Pulmonary artery endothelial cell (primary cell): ENCODE results near the gene NCBP2. TPM values are rescaled to one million over a fixed set of nuclear protein-coding genes. Genes with fewer than 3 reads are reported as not detected.
"Not testable (repeated sequence)": the region's sequence is repeated elsewhere in the genome, so short reads cannot be mapped to it uniquely, and the experiment has no call there.

Source experiments
- DNase-seq: peaks from one replicate; pipeline ENCODE4 v3.0.0-alpha.2; 2011; ENCODE audit warnings: low read depth, low spot score
- total RNA-seq: library from RNA; depleted of rRNA; stranded (reverse); fragments of >200 nt; gene quantifications from 2 replicates; pipeline ENCODE4 v1.2.3, GENCODE V29; 2014

Gene NCBP2
- total RNA-seq, 1 donor from 2014 or later: 85.5 TPM

DNA sequence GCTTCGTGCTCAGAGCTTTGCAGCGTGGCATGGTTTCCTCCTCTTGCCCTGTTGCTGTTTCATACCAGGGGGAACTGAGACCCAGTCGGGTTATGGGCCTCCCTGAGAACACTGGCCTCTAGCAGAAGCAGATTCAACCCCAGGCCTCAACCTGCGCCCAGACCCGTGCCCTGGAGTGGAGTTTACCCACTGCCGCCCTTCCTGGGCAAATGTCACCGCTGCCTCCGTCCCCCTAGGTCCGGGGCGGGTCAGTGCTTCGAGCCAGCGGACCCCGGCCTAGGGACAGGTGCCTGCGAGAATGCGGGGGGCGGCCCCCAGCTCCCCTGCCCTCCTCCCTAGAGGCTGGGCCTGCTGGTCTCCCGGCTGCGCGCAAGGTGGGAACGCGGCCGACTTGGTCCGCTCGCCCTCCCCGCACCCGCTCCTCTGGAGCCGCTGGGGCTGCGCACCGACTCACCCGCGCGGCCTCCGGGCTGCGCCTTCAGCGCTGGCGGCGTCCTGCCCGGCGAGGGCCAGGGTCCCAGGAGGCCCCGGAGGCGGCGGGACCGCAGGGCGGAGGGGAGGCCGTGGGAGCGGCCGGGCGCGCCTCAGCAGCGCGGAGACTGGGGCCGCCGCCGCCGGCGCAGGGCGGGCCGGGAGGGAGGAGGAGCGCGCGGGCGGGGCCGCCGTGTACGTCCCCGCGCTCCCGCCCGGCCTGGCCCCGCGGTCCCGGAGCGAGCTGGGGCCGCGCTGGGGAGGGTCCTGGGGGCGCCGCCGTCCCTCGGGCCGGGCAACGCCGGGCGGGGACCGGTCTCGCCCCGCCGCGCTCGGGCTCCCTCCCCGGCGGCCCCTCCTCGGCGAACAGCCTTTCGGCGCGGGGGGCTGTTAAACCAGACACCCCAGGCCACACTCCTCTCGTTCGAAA is 26.2 kb upstream of the NCBP2 start, which contains the start of gene PIGZ:
Gene PIGZ, minus strand, starts transcription at position 601 of the 901 bp plus-strand sequence. CDS start 16,802 bp downstream, outside the sequence.
- DNase-seq: no peak

DNA sequence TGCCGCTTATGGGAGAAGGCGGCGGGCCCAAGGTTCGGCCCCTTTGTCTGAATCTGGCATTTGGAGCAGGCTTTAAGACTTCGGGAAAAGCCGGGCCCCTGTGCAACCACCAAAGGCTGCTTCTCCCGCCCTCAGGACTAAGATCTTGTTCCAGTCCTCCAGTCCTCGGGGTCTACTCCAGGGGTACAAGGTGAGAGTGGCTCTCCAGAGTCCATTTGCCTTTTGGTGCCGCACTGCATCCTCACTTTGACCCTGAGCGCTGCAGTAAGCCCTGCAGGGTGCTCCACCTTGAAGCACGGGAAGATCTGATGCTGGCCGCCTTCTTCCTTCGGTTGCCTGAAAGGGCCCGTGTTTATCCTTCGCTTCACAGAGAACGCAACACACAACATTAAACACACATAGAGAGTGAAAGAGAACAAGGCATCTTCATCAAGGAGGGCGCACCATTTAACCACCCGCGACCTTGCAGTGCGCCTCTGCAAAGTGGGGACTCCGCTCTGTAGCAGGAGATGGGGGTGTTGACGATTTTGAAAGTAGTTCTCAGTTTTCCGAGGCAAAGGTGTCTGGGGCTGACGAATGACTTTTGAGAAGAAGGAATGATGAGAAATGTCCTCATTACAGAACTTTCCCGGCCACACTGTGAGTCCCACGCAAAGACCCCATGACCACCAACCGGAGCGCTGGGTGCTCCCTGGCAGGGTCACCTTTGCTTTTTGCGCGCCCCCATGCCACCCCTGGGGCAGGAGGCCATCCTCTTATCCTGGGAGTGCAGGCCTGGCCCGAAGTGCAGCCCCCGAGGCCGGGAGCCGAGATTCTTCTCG is 25.3 kb upstream of the NCBP2 start:
- DNase-seq: no peak

DNA sequence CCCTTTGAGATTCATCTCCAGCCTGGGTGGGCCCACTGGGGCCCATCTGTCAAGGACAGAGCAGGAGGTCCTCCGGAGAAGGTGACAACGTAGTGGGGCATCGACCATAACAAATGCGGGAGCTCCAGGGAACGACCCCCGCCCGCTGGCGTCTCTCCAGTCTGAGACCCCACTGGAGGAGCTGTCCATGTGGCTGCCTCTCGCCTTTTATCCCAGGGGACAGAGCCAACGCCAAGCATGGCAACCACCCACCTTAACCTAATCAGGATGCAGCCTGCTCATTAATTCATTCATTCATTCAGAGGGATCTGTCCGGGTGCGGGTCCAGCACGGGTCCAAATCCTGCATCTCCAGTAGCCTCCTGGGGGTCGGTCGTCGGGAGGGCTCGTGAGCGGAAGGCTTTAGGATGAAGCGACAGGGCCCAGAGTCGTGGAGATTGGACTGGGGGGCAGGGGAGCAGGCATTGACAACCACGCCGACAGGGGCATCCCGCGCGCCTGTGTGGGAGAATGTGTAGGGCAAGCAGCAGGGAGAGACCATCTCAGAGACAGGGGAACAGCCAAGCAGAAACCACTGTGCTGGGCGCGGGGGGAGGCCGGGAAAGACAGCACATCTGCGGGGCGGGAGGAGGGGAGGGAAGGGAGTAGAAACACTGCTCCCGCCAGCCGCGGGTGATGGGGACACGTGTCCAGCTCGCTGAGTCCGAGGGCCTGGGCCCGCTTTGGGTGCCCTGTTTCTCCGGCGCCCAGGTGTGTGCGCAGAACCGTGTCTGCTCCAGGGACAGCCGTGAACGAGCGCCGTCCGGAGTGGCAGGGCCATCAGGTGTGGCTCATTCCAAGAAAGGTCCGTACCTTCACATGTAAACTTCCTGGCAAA is 24.4 kb upstream of the NCBP2 start:
- no peak for DNase-seq

DNA sequence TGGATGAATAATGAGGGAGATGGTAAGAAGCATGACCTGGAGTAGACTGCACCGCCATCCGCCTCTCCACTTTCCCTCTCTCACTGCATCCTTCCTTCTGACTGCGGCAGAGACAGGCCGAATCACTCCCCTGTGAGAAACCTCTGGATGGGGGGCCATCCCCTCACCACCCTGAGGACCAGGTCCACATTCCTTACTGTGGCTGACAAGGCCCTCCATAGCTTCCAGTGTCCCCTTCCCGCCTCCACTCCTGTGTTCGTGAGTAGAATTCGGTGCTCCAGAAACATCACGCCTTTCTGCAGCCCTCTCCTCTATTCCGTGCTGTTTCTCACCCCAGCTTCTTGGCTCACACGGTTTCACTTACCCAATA is 23.5 kb upstream of the NCBP2 start:
- no peak for DNase-seq

DNA sequence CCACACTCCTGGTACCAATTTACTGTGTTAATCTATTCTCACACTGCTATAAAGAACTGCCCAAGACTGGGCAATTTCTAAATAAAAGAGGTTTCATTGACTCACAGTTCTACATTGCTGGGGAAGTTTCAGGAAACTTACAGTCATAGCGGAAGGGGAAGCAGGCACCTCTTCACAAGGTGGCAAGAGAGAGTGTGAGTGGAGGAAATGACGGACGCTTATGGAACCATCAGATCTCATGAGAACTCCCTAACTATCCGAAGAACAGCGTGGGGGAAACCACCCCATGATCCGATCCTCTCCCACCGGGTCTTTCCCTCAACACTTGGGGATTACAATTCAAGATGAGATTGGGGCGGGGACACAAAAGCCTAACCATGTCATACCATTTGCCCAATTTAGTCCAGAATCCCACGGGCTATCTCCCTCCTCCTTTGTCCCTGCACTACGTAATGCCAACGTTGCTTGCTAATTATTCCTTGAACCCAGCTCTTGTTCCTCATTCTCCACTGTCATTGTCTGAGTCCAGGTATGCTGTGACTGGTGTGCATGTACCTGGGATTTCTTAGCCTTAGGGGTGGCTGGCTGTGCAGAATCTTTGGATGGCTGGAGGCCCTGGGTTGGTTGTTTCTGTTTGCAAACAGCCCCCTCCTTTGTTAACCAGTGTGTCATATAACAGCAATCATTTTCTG is 22.9 kb upstream of the NCBP2 start:
- no peak for DNase-seq

DNA sequence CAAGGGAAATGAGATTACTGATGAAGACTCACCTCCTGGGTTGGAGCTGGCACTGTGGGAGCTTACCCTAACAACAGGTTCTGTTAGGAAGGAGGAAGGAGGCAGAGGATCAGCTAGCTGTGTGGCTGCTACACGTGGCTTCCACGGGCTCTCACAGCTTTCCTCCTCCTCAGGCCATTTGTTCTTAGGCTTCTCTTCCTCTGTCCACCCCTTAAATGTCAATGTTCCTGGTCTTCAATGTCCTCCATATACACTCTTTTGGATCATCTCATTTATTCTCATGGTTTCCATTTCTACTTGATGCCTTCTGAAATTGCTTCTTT is 21.3 kb upstream of the NCBP2 start:
- DNase-seq: no peak

DNA sequence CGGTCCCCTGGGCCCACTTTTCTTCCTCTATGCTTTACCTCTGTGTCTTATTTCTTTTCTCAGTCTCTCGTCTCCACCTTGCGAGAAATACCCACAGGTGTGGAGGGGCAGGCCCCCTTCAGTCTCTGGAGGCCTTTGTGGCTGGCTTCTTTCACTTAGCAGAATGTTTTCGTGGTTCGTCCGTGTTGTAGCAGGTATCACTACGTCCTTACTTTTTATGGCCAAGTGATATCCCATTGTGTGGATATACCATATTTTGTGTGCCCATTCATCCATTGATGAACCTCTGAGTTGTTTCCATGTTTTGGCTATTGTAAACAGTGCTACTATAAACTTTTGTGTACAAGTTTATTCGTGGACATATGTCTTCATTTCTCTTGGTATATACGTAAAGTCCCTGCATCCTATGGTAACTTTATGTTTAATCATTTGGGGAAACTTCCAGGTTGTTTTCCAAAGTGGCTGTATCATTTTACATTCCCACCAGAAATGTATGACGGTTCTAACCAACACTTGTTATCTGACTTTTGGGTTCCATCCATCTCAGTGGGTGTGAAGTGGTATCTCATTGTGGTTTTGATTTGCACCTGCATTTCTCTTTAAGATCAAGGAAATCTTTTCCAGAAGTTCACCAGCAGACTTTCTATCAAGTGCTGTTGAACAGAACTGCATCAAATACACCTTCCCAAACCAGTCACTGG is 20.8 kb upstream of the NCBP2 start:
- no peak for DNase-seq

DNA sequence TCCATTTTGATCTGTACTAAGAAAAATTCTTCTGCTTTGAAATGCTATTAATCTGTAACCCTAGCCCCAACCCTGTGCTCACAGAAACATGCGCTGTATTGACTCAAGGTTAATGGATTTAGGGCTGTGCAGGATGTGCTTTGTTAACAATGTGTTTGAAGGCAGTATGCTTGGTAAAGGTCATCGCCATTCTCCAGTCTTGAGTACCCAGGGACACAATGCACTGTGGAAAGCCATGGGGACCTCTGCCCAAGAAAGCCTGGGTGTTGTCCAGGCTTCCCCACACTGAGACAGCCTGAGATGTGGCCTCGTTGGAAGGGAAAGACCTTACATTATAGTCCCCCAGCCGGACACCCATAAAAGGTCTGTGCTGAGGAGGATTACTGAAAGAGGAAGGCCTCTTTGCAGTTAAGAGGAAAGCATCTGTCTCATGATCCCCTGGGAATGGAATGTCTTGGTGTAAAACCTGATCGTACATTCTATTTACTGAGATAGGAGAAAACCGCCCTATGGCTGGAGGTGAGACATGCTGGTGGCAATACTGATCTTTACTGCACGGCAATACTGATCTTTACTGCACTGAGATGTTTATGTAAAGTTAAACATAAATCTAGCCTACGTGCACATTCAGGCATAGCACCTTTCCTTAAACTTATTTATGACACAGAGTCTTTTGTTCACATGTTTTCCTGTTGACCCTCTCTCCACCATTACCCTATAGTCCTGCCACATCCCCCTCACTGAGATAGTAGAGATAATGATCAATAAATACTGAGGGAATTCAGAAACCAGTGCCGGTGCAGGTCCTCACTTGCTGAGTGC is 20.0 kb upstream of the NCBP2 start:
- no peak for DNase-seq

DNA sequence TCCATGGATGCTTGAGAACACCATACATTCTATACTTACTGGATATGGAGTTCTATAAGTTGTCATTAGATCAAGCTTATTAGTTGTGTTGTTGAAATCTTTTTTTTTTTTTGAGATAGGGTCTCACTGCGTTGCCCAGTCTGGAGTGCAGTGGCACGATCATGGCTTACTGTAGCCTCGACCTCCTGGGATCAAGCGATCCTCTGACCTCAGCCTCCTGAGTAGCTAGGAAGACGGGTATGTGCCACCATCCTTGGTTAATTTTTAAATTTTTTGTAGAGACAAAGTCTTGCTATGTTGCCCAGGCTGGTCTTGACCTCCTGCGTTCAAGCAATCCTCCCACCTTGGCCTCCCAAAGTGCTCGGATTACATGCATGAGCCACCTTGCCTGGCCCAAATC is 12.5 kb upstream of the NCBP2 start:
- DNase-seq: no peak

DNA sequence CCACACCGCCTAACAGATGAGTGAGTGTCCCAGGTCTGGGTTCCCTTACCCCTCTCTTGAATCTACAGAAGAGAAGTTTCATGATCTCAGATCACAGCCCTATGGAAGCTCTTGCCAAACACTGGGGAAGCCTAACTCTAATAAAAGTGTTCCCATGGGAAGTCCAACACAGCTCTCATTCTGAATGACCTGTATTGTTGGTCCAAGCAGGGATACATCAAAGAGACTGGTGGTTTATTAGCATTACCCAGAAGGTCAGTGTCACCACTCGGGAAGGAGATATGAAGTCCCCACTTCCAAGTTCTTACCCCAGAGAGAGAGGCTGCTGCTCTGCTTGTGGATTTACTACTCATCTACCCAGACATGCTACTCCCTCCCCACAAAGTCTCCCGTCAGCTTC is 9.0 kb upstream of the NCBP2 start:
- no peak for DNase-seq

DNA sequence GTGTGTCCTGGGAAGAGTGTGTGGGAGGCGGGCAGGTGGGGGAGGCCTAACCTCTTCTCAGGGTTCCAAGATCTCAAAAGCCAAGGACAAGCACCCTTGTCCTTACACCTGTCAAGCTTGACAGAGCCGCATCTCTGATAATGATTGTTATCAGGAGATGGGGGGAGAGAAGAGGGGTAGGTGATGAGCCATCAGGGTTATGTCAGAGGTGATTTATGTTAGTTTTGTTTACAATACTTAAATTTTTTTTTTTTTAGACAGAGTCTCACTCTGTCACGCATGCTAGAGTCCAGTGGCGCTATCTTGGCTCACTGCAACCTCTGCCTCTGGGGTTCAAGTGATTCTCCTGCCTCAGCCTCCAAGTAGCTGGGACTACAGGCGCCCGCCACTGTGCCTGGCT is 7.4 kb upstream of the NCBP2 start:
- no peak for DNase-seq

DNA sequence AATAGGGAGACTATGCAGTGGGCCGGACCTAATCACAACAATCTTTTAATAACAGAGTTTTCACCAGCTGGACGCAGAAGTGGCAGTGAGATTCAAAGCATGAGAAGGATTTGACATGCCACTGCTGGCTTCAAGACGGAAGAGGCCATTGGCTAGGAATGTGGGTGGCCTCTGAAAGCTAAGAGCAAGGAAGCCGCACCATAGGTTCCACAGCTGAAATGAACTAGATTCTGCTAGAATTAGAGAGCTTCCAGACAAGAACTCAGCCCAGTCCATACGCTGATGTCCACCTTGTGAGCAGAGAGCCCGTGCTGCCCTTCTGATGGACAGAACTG is 6.9 kb upstream of the NCBP2 start:
- DNase-seq: no peak

DNA sequence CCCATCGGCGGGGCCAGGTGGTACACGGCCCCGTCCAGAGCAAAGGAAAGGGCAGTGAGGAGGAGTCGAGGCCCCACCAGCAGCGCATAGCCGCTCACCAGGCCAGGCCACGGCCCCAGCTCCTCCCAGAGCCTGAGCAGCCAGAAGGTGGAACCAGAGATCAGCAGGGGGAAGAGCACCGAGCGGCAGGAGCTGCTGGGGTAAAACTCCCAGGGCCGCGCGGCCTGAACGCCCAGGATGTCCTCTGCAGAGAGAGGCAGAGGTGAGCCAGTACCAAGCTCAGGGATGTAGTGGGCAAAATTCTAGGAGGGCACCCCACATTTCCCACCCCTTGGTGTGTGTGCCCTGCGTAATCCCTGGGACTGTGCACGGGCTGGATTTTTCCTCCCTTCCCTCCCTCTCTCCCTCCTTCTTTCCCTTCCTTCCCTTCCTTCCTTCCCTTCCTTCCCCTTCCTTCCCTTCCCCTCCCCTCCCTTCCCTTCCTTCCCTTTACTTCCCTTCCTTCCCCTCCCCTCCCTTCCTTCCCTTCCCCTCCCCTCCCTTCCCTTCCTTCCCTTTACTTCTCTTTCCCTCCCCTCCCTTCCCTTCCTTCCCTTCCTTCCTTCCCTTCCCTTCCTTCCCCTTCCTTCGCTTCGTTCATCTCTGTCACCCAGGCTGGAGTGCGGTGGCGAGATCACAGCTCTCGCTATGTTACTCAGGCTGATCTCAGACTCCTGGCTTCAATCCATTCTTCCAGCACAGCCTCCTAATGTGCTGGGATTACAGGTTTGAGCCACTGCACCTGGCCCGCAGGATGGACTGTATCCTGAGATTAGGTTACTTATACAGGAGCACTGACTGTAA is 6.3 kb upstream of the NCBP2 start:
- DNase-seq: no peak

DNA sequence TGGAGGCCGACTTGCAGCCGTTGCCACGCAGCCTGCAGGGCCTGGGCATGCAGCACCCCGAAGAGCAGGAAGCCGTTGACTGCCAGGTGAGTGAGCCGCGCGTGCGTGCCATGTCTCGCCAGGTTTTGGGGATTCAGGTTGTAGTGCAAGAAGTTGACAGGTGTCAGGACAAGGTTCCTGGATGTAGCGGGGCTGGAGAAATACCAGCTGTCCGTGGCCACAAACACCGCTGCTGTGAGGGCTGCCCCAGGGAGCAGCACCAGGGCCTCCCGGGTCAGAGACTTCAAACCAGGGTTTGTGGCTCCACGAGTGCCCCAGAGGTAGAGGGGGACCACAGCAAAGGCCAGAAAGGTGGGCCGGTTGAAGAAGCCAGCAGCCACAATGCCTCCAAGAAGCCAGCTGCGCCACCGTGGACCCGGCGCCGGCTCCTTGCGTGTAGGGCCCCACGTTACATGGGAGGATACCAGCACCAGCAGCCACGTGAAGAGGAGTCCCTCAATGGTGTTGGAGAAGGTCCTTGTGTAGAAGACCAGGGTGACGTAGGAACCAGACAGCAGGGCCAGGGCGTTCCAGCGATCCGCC is 5.6 kb upstream of the NCBP2 start:
- no peak for DNase-seq

DNA sequence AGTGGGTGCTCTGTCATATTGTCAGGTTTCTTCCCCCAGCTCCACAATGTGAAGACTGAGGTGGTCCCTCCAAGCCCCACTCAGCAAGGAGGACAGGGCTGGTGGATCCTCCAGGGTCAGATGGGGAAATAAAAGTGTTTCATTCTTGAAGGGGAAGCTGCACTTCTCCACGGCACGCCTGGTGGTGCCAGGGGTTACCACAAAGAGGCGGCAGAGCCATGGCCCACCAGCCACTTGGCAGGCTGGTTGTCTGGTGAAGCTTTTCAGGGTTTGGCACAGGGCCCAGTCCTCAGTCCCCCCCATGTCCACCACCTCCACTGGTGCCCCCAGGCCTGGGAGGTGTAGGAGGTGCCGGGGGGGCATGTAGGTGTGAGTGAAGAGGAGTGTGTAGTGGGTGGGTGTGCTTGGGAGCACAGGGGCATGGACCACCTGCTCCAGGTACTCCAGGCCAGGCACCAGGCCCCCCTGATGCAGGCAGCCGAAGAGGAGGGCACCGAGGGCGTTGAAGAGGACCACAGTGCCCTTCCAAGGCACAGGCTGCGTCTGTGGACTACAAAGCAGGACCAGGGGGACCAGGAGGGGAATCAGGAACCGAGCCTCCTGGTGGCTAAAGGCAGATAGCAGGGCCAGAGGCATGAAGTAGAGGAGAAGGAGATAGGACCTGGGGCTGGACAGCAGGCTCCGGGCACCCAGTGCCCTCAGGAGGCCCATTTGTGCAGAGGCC is 5.0 kb upstream of the NCBP2 start:
- DNase-seq: no peak

DNA sequence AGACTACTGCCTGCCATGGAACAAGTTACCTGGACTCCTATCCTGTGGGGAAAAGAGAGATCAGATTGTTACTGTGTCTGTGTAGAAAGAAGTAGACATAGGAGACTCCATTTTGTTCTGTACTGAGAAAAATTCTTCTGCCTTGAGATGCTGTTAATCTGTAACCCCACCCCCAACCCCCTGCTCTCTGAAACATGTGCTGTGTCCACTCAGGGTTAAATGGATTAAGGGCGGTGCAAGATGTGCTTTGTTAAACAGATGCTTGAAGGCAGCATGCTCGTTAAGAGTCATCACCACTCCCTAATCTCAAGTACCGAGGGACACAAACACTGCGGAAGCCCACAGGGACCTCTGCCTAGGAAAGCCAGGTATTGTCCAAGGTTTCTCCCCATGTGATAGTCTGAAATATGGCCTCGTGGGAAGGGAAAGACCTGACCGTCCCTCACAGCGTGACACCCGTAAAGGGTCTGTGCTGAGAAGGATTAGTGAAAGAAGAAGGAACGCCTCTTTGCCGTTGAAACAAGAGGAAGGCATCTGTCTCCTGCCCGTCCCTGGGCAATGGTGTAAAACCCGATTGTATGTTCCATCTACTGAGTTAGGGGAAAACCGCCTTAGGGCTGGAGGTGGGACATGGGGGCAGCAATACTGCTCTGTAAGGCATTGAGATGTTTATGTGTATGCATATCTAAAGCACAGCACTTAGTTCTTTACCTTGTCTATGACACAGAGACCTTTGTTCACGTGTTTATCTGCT is 1.9 kb upstream of the NCBP2 start:
- not testable (repeated sequence) for DNase-seq

DNA sequence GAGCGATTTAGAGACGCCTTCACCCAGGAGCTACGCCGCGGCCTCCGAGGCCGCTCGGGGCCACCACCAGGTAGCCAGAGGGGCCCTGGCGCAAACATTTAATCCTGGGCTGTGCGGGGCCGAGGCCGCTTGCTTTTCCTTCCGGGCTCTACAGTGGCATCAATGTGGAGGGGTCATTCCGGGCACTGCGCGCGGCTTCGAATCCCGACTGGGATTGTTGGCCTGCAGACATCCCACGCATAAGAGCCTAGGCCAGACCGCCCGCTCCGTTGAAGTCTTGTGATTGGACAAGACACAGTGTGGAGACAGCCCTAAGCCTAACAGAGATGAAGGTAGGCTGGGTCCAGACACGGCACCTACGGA is 568 bp upstream of the NCBP2 start:
- DNase-seq: no peak
